HG02623 (cell line): ENCODE data around the gene IGFBPL1.

ENCODE experiments used
- ATAC-seq: cut with Tn5 transposase; IDR thresholded peaks from one replicate; pipeline ENCODE4 v1.9.1; 2021; ENCODE audit warnings: moderate library complexity; ENCODE audit not compliant: unreplicated experiment

The IGFBPL1 gene

DNA sequence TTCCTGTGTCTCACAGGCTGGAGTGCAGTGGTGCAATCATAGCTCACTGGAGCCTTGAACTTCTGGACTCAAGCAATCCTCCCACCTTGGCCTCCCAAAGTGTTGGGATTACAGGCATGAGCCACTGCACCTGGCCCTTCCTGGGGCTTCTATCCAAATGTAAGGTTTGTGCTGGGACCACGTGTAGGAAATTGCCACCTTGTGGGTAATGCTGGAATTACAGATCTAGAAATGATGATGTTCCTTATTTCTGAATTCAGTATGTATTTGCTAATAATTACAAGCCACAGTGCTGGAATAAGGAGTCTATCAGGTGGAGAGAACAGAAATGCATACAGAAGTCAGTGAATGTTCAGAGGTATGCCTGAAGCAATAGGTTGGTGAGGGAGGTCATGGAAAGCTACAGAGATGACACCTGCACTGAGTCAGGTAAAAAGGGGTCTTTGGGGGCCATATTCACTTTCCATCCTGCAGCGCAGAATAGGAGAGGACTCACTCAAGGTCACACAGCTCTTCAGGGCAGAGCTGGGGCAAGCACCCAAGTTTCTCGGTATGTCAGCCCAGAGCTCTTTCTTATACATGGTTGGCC lies 8.8 kb upstream of the IGFBPL1 start:
- no peak for ATAC-seq

DNA sequence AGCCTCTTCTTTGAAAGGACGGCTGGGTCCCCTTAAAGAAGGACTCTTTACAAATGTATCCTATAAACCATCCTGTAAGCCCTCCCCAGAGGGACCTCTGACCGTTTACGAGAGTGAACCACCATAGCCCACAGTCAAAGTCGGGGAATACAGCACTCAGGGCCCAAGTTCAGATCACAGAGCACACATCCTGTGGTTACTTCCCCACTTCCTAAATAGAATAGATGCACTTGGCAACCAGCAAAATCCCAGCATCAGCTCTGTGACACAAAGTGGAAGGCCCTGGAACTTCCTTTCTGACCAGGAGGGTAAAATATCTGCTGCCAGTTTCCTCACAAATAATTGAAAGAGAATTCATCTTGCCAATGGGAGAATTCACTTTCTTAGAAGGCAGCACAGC lies 6.9 kb upstream of the IGFBPL1 start:
- ATAC-seq: no peak

DNA sequence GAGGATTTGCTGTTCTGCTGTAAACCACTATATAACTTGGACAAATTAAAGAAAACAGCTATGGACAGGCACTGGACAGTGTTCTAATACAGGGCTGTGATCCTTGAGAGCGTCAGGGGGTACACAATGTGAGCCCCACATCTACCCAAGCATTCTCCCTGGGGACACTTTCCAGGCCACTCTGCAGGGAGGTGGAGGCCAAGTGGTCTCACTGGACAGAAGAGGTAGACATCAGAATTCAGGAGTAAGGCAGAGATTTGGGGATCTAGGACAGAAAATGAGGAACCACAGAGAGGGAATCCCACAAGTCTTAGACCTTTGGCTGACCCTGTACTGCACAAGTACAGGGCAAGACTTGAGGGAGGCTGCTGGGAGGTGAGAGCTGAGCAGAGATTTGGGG lies 3.8 kb upstream of the IGFBPL1 start:
- ATAC-seq: no peak

DNA sequence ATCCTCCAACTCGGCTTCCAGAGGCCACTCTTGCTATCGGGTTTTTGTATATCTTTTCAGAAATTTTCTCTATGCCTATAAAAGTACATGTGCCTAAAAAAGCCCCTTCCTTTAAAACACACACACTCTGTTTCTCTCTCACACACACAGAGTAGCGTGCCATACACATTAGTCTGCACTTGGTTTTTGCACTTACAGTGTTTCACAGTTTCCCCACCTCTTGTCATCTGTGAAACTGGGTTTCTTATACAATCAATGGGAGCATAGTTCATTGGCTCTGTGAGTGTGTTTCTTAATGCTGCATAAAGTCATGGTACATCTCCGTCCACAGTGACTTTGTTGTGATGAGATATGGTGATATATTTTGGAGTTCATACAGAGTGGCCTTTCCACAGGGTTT lies 664 bp upstream of the IGFBPL1 start:
- ATAC-seq: no peak

DNA sequence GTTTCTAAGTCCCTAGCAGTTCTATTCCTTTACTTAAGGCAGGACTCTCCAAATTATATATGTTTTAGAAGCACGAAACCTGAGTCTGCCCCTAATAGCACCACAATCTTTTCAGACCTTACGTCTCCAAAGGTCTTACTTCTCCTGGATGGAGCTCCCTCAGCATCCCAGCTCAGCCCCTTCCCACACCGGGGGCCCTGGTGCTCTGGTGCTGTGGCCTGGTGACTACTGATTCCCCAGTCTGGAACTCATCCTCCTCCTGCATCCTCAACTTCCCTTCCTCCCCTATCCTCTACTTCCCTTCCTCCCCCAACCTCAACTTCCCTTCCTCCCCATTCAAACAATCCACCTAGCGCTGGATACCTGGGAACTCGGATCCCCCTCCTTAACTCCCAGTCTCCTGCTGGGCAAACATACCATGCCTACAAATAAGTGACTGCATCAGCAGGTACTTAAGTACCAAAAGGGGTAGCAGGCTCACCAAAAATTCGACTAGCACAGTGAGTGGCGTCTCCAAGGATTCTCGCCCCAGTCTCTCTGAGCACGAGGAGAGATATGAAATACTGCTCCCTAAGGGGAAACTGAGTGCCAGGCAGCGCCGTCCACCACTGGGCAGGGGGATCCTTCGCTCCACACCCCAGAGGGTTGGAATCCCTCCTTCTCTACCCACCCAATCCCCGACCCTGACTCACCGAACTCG lies 831 bp downstream of the IGFBPL1 start:
- ATAC-seq: no peak

DNA sequence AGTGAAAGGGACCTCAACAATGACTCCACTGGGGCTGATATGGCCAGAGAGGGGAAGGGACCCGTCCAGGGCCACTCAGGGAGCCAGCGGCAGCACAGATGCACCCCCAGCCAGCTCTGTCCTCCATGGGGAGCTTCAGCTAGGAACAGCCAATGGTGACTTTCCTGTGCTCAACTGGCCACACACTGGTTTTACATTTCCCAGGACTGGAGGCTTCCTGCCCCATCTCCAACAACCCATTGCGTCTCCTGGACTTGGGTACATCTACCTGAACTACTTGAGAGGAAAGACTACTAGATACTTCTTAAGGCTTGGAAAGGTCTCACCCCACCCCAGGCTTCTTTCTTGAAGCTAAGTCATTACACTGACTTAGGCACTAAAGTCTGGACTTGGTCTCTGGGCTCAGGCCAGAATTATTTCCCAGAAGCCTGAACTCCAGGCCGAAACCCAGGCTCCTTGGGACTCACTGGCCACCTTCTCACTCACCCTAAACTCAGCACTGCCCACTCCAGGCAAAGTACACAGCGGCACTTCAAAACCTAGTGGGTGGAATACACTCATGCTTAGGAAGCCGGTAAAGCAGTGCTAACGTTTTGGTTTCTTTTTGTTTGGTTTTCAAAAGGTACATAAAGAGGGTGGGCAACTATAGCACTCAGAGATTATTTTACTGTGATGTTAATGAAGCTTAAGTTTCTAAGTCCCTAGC lies 1.5 kb downstream of the IGFBPL1 start:
- no peak for ATAC-seq

DNA sequence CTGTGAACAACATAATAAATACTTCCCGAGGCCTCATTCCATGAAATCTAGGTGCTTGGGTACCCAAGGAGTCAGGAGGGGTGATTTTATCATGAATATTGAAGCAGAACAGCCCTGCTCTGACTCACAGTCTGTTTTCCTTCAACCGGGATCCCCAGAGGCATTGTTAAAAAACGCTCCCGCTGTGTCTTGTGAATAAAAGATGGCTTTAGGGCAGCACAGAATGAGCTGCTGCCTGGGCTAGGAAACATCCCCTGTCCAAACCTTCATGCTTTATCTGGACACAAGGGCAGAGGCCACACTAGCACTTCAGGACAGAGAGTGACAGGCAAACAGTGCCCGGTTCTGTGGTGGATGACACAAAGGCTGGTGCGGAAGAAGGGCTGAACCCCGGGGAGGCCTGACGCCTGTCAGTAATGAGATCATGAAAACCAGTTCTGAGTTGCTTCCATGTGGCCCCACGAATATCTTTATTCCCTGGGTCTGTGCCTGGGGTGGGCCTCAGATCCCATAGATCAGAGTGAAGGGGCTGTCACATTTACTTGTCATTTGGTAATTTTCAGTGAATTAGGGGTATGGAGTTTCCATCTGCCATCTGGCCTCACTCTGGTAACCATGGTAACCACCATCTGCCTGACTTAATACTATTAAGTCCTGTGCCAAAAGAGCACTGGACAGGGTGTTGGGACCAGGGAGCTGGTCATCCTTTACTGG lies 2.6 kb downstream of the IGFBPL1 start:
- ATAC-seq: no peak

DNA sequence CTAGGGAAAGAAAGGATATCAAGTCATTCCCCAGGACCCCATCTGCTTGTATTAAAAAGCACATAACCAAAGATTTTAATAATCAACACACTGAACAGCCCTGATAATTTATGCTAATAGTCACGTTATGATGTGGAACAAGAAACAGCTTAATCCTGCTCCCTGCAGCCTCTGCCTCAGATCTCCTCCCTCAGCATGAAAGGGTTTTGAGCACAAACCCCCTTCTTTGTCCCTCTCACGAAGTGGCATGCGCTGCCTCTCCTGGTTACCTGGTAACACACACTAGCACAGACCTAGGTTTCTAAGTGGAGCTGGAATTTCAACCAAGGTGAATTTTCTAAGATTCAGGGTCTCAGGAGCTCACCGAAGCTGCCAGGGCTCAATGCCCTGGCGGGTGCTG lies 5.1 kb downstream of the IGFBPL1 start:
- no peak for ATAC-seq

DNA sequence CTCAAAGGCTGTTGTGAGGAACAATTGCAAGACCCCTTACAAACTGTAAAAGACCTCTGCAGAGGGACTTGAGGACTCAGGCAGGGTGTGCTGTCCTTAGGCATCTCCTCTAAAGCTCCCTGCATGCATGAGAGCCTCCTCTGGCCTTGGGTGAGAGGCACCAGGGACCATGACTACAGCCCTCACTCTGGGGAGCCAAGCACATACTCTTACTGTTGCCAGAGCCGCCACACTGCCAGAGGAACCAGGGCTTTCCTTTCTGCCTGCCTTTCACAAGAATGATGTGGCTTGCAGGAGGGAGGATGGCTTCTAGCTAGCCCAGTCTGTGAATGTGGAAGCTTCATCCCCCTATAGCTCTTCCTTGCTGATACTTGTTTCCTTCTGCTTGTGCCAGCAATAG lies 5.9 kb downstream of the IGFBPL1 start:
- ATAC-seq: no peak

DNA sequence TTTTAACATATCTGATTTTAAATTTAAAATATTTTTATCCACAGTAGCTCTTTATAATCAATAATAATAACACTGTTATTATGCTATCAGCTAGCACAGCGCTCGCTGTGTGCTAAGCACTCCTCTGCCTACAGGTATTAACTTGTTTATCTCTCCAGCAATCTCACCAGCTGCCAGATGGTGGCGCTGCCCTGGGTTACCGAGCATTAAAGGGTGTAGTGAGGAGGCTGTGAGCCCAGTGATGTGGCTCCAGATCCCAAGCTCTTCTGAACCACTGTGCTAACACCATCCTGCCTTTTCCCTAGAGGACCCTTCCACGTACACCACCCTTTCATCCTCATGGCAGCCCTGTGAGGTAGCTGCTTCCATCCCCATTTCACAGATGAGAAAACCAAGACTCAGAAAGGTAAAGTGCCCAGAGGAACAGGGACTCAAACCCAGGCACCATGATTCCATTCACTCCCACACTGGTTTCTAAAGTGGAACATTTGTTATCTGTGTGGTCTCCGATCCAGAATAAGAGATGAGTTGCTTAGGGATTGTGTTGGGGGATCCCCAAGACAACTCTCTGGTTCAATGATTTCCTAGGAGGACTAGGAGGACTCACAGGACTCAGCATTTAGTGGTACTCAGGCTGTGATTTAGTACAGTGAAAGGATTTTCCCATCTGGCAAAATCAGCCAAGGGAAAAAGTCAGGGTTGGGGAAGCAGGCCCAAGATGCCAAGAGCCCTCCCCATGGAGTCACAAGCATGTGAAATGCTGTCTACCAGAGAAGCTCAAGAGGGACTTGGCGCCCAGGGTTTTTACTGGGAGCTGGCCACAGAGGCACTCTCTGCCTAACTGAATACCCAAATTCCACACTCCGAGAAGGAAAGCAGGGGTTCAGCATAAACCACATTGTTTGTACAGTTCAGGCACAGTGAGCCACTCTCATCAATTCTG lies 7.0 kb downstream of the IGFBPL1 start:
- ATAC-seq: no peak

DNA sequence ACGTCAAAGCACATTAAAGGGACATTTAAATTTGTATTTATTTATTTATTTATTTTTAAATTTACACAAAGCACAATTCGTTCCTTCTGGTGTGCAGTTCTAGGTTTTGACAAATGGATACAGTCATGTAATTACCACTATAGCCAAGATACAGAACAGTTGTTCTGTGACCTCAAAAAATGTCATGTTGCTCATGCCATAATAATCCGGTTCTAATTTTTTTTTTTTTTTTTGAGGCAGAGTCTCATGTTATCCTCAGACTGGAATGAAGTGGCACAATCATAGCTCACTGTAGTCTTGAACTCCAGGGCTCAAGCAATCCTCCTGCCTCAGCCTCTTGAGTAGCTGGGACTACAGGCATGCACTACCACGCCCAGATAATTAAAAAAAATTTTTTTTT lies 7.8 kb downstream of the IGFBPL1 start:
- ATAC-seq: no peak

DNA sequence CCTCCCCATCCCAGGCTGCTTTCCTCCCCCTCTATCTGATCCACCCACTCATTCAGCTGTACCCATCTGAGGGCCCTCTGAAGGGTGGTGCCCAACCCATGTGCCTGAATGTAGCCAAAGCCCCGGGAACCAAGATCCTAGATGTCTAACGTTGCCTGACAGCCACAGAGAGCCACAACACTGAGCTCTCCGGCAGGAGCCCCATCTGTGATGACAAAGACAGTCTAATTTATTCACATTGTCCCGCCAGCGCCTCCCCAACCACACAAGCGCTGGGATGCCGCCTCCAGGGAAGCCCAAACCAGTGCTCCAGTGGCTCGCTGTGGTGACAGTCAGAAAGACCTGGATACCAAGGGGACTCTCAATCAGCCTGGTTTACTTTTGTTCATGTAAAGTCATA lies 8.4 kb downstream of the IGFBPL1 start:
- no peak for ATAC-seq

DNA sequence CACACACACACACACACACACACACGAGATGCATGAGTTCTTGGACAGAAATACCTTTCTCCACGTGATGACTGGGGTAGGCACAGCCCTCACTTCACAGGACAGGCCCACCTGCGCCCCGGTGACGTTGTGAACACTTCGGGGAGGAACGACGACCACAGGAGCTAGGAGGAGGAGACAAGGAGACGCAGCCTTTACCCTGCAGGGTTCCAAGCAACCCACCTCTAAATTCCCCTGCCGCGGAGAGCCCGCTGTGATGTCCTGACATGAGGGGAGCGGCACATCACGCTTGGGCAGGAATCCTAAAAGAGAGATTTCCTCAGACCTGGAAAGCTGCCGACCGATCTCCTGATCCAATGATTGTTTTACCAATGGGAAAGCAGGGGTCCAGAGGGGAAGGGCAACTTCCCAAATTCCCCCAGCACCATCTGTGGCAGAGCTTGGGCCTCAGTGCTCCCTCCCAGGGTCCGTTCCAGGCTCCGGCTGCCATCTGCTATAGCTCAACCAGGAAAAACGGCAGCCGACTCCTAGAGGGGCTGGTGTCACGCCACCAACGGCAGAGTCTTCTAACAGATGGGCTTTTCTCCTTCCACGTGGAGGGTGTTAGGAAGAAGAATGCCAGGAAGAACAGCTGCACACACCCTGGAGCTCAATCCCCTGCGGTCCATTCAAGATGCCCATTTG lies 10.1 kb downstream of the IGFBPL1 start:
- ATAC-seq: no peak

DNA sequence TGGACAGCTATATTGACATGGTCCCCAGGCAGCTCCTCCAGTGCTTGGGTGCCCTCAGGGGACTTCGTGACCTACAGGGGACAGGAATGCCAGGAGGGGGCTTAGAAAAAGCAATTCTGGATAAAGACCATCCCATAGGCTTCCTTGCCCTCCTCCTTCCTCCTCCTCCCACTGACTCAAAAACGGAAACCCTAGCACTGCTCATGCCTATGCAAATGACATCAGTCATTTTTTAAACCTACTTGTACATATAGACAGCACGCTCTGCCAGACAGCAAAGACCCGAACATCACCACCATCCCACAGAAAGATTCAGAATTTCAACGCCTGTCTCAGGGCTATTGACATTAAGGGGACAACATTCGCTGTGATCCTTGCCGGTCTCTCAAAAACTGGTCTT lies 11.0 kb downstream of the IGFBPL1 start:
- no peak for ATAC-seq

DNA sequence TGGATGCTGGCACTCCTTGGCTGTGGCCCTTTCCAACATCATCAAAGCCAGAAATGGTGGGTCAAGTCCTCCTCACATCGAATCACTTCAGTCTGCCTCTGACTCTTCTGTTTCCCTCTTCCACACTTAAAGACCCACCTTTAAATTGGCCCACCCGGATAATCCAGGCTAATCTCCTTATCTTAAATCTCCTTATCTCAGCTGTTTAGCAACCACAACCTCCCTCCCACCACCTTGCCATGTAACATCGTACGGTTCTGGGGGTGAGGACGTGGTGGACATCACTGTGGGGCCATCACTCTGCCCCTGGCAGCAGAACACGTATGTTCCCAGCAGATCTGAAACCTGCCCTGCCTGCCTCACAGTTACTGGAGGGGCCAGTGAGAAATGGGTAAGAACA lies 11.5 kb downstream of the IGFBPL1 start:
- ATAC-seq: no peak

DNA sequence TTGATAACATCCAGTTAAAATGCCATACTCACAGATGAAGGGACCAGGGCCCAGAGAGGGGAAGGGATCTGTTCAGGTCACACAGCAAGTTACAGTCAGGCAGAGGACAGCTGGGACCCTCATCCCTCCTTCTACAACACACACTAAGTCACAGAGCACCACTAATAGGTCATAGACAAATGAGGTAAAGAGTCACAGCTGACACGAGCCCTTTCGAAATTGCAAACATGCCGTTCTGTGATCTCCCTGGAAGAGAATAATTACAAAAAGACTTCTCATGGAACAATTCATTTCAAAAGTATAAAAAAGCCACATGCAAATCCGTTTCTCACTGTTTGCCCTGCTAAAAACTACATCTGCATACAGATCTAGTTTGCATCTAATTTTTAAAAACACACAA lies 15.5 kb downstream of the IGFBPL1 start:
- no peak for ATAC-seq

DNA sequence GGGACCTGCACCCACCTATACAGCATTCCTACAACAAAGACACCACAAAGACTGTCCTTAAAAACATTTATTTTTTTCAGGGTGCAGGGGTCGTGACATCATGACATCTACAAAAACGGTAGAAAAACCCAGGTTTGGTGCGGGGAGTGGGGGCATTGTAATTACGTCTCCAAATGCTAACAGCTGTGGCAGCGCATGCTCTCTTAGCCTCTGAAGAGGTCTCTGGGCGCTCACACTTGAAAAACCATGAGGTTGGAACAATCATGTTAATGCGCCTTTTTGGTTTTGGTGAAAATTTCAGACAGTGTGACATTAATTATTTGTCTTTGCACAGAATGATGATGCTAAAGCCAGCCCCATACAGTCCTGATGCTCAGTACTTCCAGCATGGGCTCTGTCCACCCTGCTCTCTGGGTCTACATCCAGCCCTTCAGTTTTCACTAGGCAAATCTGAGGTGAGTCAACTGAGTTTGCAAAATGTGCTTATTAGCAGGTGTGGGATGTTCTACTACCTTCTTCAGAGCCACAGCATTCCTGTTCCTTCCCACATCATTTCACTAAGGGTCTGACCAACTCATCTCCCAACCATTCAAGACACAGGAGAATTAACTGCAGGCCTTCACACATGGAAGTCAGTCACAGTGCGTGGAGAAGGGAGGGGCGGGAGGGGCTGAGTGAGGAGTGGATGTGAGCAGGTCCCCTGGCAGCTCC lies 17.6 kb downstream of the IGFBPL1 start:
- ATAC-seq: no peak

DNA sequence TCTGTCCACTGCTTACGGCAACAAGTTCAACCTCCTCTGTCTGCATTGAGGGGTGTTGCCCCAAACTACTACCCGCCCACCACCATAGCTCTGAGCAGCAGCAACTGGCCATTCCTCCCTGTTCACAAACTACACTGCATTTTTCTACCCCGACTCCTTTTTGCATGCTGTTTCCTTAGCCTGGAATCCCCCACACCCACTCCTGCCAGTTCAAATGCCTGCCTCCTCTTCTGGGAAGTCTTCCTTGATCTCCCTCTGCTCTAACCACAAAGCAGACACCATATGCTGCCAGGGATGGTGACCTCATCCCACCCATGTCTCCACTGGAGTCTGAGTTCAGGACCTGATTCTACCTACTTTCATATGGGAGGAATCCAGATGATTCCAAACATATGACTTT lies 18.5 kb downstream of the IGFBPL1 start:
- no peak for ATAC-seq

DNA sequence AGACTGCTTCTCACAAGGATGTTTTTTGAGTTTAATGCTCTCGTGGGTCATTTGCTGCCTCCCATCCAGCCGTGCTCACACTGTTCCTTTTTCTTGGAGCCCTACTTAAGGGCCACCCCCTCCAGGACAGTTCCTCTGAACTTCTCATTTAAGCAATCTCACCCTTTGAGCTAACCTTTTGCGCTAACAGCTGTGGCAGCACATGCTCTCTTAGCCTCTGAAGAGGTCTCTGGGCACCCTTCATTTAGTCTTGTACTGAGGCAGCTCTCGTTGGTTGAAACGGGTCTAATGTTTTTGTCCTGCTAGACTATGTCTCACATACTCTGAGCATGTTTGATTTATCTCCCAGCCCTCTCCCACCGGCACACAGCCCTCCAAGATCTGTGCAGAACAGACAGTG lies 19.9 kb downstream of the IGFBPL1 start:
- no peak for ATAC-seq

DNA sequence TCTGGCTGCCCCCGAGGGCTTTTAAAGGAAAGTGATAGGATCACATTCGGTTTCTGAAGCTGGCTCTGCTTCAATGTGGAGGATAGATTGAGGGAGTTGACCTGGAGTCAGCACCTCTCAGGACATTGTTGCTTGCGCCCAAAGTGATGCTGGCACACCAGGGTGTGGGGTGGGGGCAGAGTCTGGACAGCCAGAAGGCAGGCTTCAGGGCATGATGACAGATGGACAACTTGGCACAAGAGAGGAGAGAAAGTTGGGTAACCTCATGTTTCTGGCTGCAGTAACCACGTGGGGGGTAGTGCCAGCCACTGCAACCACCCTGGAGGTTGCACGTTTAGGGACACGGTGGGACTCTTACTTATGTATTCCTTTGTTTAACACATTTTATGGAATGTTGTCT lies 22.3 kb downstream of the IGFBPL1 start:
- no peak for ATAC-seq
